Stimulated activated effector memory CD8-positive, alpha-beta T cell treated with anti-CD3 and anti-CD28 coated beads, Interleukin-12 subunit alpha, Interleukin-12 subunit beta, amount 100 ng/mL, for 72 hours (primary cell): ENCODE measurements around the gene SIDT2.
"Not testable (repeated sequence)": the region's sequence is repeated elsewhere in the genome, so short reads cannot be mapped to it uniquely, and the experiment has no call there.

Experiments used
- ATAC-seq: fragments of 150-1000 bp; cut with Tn5 transposase; 2 replicates; pipeline ENCODE4 v1.10.0; 2021
- DNase-seq, 2 donors: peaks; one replicate each; pipeline ENCODE4 v3.0.0; 2021 to 2022; ENCODE audit warnings: low spot score in 2 of 2
- H3K27ac Mint-ChIP-seq: one replicate; pipeline ENCODE4 v1.8.0; 2022; ENCODE audit warnings: mild to moderate bottlenecking, mixed read lengths
- H3K36me3 Mint-ChIP-seq: one replicate; pipeline ENCODE4 v1.8.0; 2022; ENCODE audit warnings: mild to moderate bottlenecking, mixed read lengths
- H3K4me1 Mint-ChIP-seq: one replicate; pipeline ENCODE4 v1.8.0; 2022; ENCODE audit warnings: mixed read lengths
- H3K4me3 Mint-ChIP-seq: one replicate; pipeline ENCODE4 v1.8.0; 2022; ENCODE audit warnings: mild to moderate bottlenecking, mixed read lengths
- H3K9me3 Mint-ChIP-seq: one replicate; pipeline ENCODE4 v1.8.0; 2022; ENCODE audit warnings: mixed read lengths

SIDT2 gene

DNA sequence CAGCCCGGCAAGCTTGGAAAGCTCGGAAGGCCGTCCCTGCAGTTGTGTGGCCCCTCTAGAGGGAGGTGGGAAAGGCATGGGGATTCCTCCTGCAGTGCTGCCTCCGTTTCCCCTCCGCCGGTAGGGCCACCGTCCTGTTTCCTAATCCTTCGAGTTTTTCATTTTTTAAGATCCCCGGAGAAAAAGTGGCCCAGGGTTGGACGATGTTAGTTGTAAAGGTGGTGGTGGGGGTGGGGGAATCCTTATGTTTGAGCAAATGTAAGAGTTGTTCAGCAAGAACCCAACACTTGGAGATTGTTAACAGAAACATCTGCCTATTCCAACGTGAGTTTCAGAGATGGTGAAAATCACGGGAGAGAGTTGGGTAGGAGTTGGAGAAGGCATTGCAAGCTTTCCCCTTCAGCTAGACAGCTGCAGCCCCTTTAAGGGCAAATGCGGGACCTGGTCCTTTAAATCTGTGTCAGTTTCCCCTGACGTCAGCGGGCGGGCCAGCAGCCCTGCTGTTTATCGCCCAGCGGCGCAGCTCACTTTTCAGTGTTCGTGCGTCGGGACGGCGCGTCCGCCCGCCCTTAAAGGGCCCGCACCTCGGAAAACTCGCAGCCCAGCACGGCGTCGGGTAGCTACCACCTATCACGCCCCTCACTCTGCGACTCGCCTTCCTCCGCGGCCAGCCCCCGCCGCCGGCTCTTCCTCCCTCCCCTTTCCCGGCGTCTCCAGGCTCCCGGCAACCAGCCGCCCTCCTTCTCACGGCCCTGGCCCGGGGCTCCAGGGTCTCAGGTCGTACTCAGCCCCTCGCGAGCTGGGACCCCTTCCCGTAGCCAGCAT, at the start of gene SIDT2:
Gene SIDT2, plus strand, starts transcription at position 534 of the 825 bp plus-strand sequence. CDS start 521 bp downstream, outside the sequence.
- peak within 1 kb of the TSS; percentile 90 for H3K27ac Mint-ChIP-seq
- H3K9me3 Mint-ChIP-seq = no peaks in the 10 kb centered on the region
- DNase-seq = peak; percentile 81 to 91
- peaks cover 36% of the 10 kb centered on the region for H3K4me1 Mint-ChIP-seq
- peak within 1 kb of the TSS; percentile 86 for H3K4me3 Mint-ChIP-seq
- ATAC-seq = peak; percentile 97
- peaks cover 8% of the 10 kb centered on the region for H3K36me3 Mint-ChIP-seq

DNA sequence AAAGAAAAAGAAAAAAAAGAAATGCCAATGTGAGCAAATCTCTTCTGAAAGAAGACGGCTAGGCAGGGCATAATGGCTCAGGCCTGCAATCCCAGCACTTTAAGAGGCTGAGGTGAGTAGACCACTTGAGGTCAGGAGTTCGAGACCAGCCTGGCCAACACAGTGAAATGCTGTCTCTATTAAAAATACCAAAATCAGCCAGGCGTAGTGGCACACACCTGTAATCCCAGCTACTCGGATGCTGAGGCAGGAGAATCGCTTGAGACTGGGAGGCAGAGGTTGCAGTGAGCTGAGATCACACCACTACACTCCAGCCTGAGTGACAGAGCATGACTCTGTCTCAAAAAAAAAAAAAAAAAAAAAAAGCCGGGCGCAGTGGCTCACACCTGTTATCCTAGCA, 48.1 kb upstream of the SIDT2 start:
- H3K4me1 Mint-ChIP-seq, DNase-seq, H3K9me3 Mint-ChIP-seq, ATAC-seq, H3K27ac Mint-ChIP-seq, H3K4me3 Mint-ChIP-seq, H3K36me3 Mint-ChIP-seq: not testable (repeated sequence)

DNA sequence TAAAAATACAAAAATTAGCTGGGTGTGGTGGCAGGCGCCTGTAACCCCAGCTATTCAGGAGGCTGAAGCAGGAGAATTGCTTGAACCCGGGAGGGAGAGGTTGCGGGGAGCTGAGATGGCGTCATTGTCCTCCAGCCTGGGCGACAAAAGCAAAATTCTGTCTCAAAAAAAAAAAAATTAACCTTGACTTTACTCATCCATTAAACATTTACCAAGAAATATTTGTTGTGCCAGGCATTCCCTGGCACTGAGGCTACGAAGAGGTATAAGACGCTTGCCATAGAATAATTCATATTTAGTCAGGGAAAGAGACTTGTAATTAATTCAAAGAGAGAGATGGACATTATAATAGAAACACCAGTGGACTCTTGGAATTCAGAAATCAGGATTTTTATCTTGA, 47.7 kb upstream of the SIDT2 start:
- H3K36me3 Mint-ChIP-seq = no peaks in the 10 kb centered on the region
- H3K27ac Mint-ChIP-seq = no peak overlapping the region
- ATAC-seq (no peak), DNase-seq (no peak)
- H3K9me3 Mint-ChIP-seq = no peaks in the 10 kb centered on the region
- H3K4me1 Mint-ChIP-seq = peaks cover 6% of the 10 kb centered on the region
- no peak overlapping the region for H3K4me3 Mint-ChIP-seq

DNA sequence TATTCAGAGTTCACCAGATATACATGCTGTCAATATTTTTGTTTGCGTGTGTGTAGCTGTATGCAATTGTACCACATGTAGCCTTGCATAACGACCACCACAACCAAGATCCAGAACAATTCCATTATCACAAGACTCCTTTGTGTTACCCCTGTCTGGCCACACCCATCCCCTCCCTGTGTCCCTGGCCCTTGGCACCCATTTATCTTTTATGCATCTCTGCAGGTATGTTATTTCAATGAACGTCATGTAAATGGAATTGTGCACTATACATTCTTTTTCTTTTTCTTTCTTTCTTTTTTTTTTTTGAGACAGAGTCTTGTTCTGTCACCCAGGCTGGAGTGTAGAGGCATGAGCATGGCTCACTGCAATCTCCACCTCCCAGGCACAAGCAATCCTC, 44.1 kb upstream of the SIDT2 start:
- Mint-ChIP-seq H3K4me1 (peaks cover 6% of the 10 kb centered on the region), H3K9me3 (no peaks in the 10 kb centered on the region), H3K27ac (peak overlapping the region; percentile 48), H3K4me3 (no peak overlapping the region), H3K36me3 (no peaks in the 10 kb centered on the region)
- no peak for DNase-seq
- ATAC-seq = no peak

DNA sequence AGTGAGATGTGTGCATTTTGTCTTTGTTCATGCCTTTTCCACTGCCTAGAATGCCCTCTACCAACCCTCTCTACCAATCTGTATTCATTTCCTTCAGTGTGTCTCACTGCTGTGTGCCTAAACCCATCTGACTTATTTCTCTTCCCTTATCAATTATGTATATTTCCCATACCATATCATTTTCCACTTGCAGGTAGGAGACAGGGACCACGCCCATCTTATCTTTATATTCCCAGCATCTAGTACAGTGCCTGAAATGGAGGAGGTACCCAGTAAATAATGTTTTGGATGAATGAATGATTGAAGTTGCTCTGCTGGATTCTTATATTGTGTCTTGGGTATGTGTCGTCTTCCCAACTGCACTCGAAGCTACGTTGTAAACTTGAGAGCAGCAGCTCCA, 43.6 kb upstream of the SIDT2 start:
- H3K36me3 Mint-ChIP-seq, H3K9me3 Mint-ChIP-seq, H3K4me3 Mint-ChIP-seq, DNase-seq, ATAC-seq, H3K4me1 Mint-ChIP-seq: not testable (repeated sequence)
- H3K27ac Mint-ChIP-seq = peak overlapping the region; percentile 48

DNA sequence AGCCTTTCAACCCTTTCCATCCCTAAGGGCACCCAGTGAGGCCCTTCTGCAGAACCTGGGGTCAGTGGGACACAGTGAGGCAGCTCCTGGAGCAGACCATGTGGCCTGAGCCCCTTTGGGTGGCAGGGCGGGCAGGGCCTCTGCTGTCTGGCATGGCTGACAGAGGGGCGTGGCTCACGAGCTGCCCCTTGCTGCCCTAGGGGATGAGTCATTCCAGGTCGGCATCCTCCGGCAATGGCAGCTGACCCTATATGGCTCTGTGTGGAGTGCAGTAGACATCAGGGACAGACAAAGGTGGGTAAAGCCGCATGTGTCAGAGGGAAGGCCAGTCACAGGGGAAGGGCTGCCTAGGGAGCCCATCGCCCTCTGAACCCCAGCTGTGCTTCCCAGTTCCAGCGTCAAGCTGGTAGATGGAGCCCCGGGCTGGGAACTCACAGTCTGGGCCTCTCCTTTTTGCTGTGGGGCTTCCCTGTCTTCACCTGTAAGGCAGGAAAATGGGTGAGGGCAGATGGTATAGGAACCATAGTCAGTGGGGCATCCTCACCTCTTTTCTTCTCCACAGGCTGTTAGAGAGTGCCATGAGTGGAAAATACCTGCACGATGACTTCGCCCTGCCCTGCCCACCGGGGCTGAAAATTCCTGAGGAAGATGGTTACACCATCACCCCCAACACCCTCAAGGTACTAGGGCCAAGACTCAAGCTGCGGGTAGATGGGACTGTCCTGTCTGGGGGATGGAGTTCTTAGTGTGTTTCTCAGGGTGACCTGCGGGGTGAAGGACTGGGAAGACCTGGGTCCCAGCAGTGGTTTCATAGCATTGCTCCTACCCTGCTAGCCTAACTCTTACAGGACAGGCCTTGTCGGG, 41.1 kb upstream of the SIDT2 start:
- not testable (repeated sequence) for H3K36me3 Mint-ChIP-seq, H3K9me3 Mint-ChIP-seq, DNase-seq, H3K4me3 Mint-ChIP-seq, H3K4me1 Mint-ChIP-seq, ATAC-seq, H3K27ac Mint-ChIP-seq

DNA sequence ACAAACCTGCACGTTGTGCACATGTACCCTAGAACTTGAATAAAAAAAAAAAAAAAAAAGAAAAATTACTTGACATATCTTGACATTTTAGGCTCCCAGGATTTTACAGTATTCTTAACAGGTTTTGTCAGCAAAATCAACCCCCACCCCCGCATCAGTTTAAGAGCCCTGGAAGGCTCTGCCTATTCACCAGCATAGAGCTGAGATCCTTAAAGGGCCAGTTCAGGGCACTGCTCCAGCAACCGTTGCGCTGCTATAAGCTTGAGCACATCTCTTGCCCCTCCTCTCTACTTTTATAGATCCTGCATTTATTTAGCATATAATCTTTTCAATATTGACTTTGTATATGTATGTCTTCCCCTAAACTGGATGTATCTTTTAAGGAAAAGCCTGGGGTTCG, 35.2 kb upstream of the SIDT2 start:
- H3K4me1 Mint-ChIP-seq = peaks cover 43% of the 10 kb centered on the region
- DNase-seq (no peak), ATAC-seq (peak; percentile 48)
- peak overlapping the region; percentile 94 for H3K27ac Mint-ChIP-seq
- H3K36me3 Mint-ChIP-seq = peaks cover 44% of the 10 kb centered on the region
- peak overlapping the region; percentile 97 for H3K4me3 Mint-ChIP-seq
- no peaks in the 10 kb centered on the region for H3K9me3 Mint-ChIP-seq

DNA sequence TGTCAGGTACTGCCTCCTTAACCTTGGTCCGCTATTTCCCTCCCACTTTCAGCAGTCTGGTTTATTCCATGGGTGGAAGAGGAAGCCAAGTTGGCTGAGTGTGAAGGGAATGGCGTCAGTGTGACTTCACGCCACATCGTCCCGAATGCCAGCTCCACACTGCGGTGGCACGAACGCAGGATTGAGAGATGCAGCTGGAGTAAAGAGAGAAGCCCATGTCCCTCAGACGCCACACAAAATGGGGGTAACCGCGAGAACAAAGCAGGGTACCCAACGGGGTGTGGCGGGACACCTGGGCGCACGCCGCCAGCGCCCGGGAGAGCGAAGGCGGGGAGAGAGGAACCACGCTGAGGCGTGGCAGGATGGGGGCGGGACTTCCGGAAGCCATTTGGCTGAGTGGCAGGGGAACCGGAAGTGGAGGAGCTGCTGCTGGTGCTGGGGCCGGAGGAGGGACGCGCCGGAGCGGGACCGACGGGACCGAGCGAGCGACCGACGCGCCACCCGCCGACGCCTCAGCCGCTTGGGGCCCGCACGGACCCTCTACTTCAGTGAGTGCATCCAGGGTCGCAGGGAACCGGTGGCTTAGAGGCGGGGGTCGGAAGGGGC, 34.6 kb upstream of the SIDT2 start, which contains the start of gene PAFAH1B2:
Gene PAFAH1B2, plus strand, starts transcription at position 417 of the 606 bp plus-strand sequence. CDS start 8,161 bp downstream, outside the sequence.
- Mint-ChIP-seq H3K9me3 (no peaks in the 10 kb centered on the region), H3K27ac (peak within 1 kb of the TSS; percentile 94), H3K4me3 (peak within 1 kb of the TSS; percentile 97), H3K36me3 (peaks cover 50% of the 10 kb centered on the region), H3K4me1 (peaks cover 43% of the 10 kb centered on the region)
- peak; percentile 86 to 96 for DNase-seq
- peak; percentile 98 for ATAC-seq

DNA sequence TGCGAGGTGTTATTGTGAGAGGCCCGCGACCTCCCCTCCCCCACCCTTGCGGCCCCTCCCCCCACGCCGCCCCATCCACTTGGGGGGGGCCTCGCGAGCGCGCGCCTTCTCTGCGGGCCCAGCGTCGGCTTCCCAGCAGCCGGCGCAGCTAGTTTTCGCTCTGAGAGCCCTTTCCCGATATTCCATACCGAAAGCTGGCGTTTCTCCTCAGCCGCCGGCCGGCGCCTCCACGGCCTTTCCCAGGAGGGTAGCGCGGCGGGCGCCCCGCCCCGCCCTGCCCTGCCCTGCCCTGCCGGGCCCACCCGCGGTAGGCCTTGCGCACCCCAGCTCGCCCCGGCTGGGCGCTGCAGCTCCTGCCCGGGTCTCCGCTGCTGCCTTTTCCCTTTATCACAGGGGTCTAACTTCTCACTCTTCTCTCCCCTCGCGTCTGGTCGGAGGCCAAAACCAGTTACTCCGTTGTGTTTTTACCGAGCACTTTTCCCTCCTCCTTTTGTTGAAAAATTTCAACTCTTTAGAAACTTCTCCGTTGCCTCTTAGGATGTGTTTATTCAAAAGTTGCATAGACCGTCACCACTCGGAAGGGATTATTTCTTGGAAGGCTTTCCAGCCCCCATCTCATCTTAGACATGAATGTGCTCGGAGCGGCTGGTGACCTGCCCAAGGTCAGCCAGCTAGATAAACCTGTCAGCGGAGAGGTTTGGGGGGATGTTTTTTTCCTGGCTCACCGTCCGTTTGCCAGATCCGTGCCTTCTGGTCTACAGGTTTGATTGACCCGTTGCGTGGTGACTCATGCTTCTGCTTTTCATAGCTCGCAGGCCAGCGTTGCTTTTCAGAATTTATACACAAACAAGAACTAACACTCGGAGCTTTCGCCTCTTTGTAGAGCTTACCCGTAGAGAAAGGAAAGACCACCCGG, 33.8 kb upstream of the SIDT2 start:
- H3K4me1 Mint-ChIP-seq = peaks cover 43% of the 10 kb centered on the region

DNA sequence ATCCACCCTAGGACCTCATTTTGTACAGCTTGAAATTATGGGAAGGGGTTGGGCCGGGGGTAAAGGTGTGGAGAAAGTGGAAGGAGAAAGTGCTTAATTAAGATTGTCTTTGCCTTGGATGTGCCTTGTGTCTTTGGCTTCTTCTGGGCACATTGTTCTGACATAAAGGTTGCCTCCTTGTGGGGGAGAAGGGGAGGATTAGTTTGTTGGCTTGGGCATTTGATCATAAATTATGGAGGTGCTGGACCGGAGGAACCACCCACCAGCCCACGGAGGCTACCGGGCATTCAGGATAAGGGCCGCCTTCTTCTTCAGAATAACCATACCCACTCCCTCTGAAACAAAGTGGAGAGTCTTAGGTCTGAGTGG, 33.2 kb upstream of the SIDT2 start:
- peak overlapping the region; percentile 97 for H3K4me3 Mint-ChIP-seq
- no peak for DNase-seq
- H3K9me3 Mint-ChIP-seq = no peaks in the 10 kb centered on the region
- peak overlapping the region; percentile 94 for H3K27ac Mint-ChIP-seq
- no peak for ATAC-seq
- H3K36me3 Mint-ChIP-seq = peaks cover 64% of the 10 kb centered on the region
- peaks cover 43% of the 10 kb centered on the region for H3K4me1 Mint-ChIP-seq

More for the DNA sequence above, 33.8 kb upstream of the SIDT2 start:
- Mint-ChIP-seq H3K27ac (peak overlapping the region; percentile 94), H3K9me3 (no peaks in the 10 kb centered on the region), H3K36me3 (peaks cover 58% of the 10 kb centered on the region), H3K4me3 (peak overlapping the region; percentile 97)
- DNase-seq (peak; percentile 11 to 64), ATAC-seq (peak; percentile 79)

DNA sequence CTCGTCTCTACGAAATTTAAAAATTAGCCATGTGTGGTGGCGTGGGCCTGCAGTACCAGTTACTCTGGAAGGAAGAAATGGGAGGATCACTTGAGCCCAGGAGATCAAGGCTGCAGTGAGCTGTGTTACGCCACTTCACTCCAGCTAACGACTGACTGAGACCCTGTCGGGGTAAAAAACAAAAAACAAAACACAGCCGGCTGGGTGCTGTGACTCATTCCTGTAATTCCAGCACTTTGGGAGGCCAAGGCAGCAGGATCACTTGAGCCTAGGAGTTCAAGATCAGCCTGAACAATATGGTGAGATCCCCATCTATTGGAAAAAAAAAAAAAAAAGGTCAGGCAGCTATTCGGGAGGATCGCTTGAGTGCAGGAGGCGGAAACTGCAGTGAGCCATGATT, 32.0 kb upstream of the SIDT2 start:
- H3K4me3 Mint-ChIP-seq = peak overlapping the region; percentile 97
- peaks cover 75% of the 10 kb centered on the region for H3K36me3 Mint-ChIP-seq
- no peak for DNase-seq
- H3K9me3 Mint-ChIP-seq = no peaks in the 10 kb centered on the region
- H3K27ac Mint-ChIP-seq = peak overlapping the region; percentile 94
- peaks cover 43% of the 10 kb centered on the region for H3K4me1 Mint-ChIP-seq
- no peak for ATAC-seq

DNA sequence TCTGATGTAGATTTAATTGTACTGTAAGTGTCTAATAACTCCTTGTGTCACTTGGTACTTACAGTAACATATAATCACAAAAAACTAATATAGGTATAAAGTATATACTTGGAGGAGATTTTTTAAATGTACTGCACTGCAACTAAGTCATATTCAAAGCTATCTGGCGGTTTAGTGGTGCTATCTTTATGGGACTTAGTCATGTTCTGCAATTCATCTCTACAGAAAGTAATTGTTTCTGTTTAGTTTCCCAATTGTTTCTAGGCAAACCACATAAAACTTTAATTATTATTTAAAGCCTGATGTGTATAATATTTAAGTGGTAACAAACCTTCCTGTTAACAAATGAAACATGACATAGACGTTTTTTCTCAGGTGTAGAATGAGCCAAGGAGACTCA, 26.5 kb upstream of the SIDT2 start:
- H3K4me1 Mint-ChIP-seq = peaks cover 10% of the 10 kb centered on the region
- no peak overlapping the region for H3K27ac Mint-ChIP-seq
- ATAC-seq (no peak), DNase-seq (no peak)
- H3K4me3 Mint-ChIP-seq = no peak overlapping the region
- peaks cover 100% of the 10 kb centered on the region for H3K36me3 Mint-ChIP-seq
- H3K9me3 Mint-ChIP-seq = no peaks in the 10 kb centered on the region

DNA sequence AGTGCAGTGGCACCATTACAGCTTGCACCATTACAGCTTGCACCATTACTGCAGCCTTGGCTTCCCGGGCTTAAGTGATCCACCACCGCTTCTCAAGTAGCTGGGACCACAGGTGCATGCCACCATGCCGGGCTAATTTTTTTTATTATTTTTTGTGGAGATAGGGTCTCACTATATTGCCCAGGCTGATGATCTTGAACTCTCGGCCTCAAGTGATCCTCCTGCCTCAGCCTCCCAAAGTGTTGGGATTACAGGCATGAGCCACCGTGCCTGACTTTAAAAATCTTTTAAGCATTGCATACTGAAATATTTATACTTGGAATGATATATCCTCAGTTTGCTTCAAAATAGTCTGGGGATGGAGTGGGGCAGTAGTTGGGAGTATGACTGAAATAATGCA, 24.1 kb upstream of the SIDT2 start:
- Mint-ChIP-seq H3K4me3 (no peak overlapping the region), H3K9me3 (no peaks in the 10 kb centered on the region), H3K27ac (no peak overlapping the region), H3K4me1 (peaks cover 7% of the 10 kb centered on the region), H3K36me3 (peaks cover 99% of the 10 kb centered on the region)
- no peak for ATAC-seq
- DNase-seq = no peak

DNA sequence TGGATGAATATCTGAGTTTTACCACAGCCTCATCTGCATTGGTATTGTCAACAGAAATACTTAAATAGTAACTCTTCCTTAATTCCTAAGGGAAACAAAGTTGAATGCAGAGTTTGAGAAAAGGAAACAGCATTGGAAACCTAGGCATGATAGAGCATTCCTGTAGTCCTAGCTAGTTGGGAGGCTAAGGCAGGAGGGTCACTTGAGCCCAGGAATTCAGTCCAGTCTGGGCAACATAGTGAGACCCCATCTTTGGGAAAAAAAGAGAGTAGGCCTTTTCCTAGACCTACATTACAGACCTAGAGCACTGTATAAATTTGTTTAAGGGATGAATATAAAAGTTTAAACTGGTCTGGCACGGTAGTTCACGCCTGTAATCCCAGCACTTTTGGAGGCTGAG, 21.0 kb upstream of the SIDT2 start:
- ATAC-seq = no peak
- Mint-ChIP-seq H3K4me3 (no peak overlapping the region), H3K36me3 (peaks cover 99% of the 10 kb centered on the region), H3K27ac (peak overlapping the region; percentile 23), H3K4me1 (peaks cover 7% of the 10 kb centered on the region), H3K9me3 (no peaks in the 10 kb centered on the region)
- no peak for DNase-seq
